HCT116 (cell line): Measurements from ENCODE around the gene ADGRF5.

Experiments used
- CTCF ChIP-seq, 3 experiments: fragments of 200-600 bp in 1 of 3; sonication (generic) in 1 of 3; IDR thresholded peaks in 2 of 3; conservative IDR thresholded peaks in 1 of 3; 2 replicates each; pipeline ENCODE4 v1.5.1; 2012 to 2017; ENCODE audit warnings: low read depth in 2 of 3, low read length in 2 of 3, antibody characterized with exemption in 1 of 3, borderline replicate concordance in 1 of 3, control low read depth in 1 of 3, mild to moderate bottlenecking in 1 of 3, mixed read lengths in 1 of 3, mixed run types in 1 of 3, moderate library complexity in 1 of 3; ENCODE audit not compliant: insufficient read depth in 1 of 3
- EGR1 ChIP-seq: IDR thresholded peaks from 2 replicates; pipeline ENCODE4 v1.6.1; 2012; ENCODE audit warnings: low read depth
- EZH2 ChIP-seq: fragments of 200-600 bp; sonication (generic); IDR thresholded peaks from 2 replicates; pipeline ENCODE4 v1.6.1; 2017; ENCODE audit warnings: antibody characterized with exemption, mixed run types
- EZH2phosphoT487 ChIP-seq: fragments of 200-600 bp; IDR thresholded peaks from 2 replicates; pipeline ENCODE4 v1.6.1; 2018; ENCODE audit warnings: antibody characterized with exemption, borderline replicate concordance
- MAX ChIP-seq: IDR thresholded peaks from 2 replicates; pipeline ENCODE4 v1.6.1; 2012
- POLR2A ChIP-seq: IDR thresholded peaks from 2 replicates; pipeline ENCODE4 v1.7.0; 2011; ENCODE audit warnings: borderline replicate concordance; ENCODE audit not compliant: insufficient read depth, insufficient read length; ENCODE audit errors: extremely low read depth
- POLR2AphosphoS5 ChIP-seq: IDR thresholded peaks from 2 replicates; pipeline ENCODE4 v1.6.1; 2011; ENCODE audit warnings: mild to moderate bottlenecking, low read depth, low read length, moderate library complexity
- RAD21 ChIP-seq: IDR thresholded peaks from 2 replicates; pipeline ENCODE4 v1.6.1; 2012; ENCODE audit warnings: low read depth, mild to moderate bottlenecking
- REST ChIP-seq: IDR thresholded peaks from 2 replicates; pipeline ENCODE4 v1.6.1; 2012; ENCODE audit warnings: low read depth
- SP1 ChIP-seq: IDR thresholded peaks from 2 replicates; pipeline ENCODE4 v1.6.1; 2012; ENCODE audit warnings: low read depth

GRCh38 chr6:46901882-46902314 lies 19.8 kb downstream of the ADGRF5 start:
- no peak for TF ChIP-seq SP1
- TF ChIP-seq EGR1 = no peak
- TF ChIP-seq CTCF (IDR thresholded peaks at IDR 0.05 in 2 of 3, conservative IDR thresholded peaks at IDR 0.05 in 1 of 3; ENCODE audit: borderline replicate concordance in 1 of 3, insufficient read depth in 1 of 3, low read depth in 2 of 3, low read length in 2 of 3) = no peak
- TF ChIP-seq POLR2AphosphoS5 = no peak
- TF ChIP-seq MAX = no peak
- no peak for TF ChIP-seq POLR2A
- no peak for TF ChIP-seq REST
- TF ChIP-seq EZH2 = no peak
- TF ChIP-seq RAD21 = no peak
- TF ChIP-seq EZH2phosphoT487 = no peak
